ENCODE measurements around the gene FAM227B. TPM values are rescaled to one million over a fixed set of nuclear protein-coding genes. Genes with fewer than 3 reads are reported as not detected.
"Not testable (repeated sequence)": the region's sequence is repeated elsewhere in the genome, so short reads cannot be mapped to it uniquely, and the experiment has no call there.

The FAM227B gene
- total RNA-seq, 6 experiments from 2014 or later: 4.3 to 7.5 (median 5.7) TPM

DNA sequence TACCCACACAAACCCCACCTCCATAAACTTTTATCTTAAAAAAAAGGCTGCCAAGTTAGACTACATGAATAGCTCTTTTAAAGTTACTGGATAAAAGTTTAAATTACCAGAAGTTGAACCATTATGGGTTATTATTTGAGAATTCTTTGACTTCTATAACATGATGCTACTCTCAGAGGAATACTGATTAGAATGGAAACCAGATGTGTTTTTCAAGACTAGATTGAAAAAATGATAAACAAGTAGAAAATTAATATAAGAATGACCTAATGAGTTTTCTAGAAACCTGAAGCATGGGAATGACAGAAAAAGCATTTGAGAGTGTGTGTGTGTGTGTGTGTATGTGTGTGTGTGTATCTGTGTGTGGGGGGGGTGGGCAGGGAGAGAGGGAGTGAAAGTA is 210.0 kb downstream of the FAM227B start:
- Mint-ChIP-seq H3K27me3 (ENCODE audit: insufficient read depth) (no peaks in the 10 kb centered on the region; the same call in 1 of the 2 replicates), H3K36me3 (ENCODE audit: low read depth) (peaks cover 11% of the 10 kb centered on the region), H3K9me3 (no peaks in the 10 kb centered on the region), H3K4me1 (ENCODE audit: low read depth) (peaks cover 34% of the 10 kb centered on the region), H3K27ac (no peak overlapping the region), H3K4me3 (no peak overlapping the region)
- TF ChIP-seq, protein P1, sequence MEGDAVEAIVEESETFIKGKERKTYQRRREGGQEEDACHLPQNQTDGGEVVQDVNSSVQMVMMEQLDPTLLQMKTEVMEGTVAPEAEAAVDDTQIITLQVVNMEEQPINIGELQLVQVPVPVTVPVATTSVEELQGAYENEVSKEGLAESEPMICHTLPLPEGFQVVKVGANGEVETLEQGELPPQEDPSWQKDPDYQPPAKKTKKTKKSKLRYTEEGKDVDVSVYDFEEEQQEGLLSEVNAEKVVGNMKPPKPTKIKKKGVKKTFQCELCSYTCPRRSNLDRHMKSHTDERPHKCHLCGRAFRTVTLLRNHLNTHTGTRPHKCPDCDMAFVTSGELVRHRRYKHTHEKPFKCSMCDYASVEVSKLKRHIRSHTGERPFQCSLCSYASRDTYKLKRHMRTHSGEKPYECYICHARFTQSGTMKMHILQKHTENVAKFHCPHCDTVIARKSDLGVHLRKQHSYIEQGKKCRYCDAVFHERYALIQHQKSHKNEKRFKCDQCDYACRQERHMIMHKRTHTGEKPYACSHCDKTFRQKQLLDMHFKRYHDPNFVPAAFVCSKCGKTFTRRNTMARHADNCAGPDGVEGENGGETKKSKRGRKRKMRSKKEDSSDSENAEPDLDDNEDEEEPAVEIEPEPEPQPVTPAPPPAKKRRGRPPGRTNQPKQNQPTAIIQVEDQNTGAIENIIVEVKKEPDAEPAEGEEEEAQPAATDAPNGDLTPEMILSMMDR (IDR thresholded peaks at IDR 0.05): no peak
- DNase-seq: no peak

DNA sequence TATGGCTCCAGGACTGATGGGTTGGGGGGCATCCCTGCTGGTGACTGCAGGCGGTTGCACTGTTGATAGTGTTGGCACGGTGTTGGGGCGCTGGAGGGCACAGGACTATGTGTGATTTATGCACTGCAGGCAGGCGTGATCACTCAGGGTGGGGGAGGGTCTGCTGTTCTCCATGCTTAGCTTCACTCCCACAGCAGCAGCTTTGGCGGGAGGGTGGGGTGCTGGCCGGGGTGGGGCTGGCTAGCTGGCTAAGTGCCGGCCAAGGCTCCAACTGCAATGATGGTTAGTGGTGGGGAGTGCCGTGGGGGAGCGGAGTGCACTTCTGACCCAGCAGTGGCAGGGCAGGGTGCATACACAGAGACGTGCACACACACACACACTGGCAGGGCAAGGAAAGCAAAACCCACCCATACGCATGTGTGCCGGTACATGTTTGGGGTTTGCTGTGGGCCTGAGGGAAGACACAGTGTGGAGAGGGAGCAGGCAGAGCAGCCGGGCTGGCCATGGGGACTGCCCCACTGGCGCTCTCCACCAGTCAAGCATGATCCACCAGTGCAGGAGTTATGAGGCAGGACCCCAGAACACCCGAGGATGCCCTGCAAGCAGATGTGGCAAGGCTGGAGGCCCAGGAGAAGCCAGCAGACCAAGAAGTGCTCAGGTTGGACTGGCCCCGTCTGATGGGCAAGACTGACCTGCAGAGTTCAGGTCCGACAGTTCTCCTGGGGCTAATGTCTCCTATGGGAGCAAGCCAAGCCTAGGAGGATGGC is 214.1 kb downstream of the FAM227B start:
- H3K27ac Mint-ChIP-seq: no peak overlapping the region
- H3K4me1 Mint-ChIP-seq (ENCODE audit: low read depth): peaks cover 19% of the 10 kb centered on the region
- TF ChIP-seq, protein P1 (IDR thresholded peaks at IDR 0.05): no peak
- no peaks in the 10 kb centered on the region; the same call in 1 of the 2 replicates for H3K36me3 Mint-ChIP-seq (ENCODE audit: low read depth)
- no peaks in the 10 kb centered on the region; the same call in 1 of the 2 replicates for H3K27me3 Mint-ChIP-seq (ENCODE audit: insufficient read depth)
- no peaks in the 10 kb centered on the region for H3K9me3 Mint-ChIP-seq
- DNase-seq: no peak
- no peak overlapping the region for H3K4me3 Mint-ChIP-seq

DNA sequence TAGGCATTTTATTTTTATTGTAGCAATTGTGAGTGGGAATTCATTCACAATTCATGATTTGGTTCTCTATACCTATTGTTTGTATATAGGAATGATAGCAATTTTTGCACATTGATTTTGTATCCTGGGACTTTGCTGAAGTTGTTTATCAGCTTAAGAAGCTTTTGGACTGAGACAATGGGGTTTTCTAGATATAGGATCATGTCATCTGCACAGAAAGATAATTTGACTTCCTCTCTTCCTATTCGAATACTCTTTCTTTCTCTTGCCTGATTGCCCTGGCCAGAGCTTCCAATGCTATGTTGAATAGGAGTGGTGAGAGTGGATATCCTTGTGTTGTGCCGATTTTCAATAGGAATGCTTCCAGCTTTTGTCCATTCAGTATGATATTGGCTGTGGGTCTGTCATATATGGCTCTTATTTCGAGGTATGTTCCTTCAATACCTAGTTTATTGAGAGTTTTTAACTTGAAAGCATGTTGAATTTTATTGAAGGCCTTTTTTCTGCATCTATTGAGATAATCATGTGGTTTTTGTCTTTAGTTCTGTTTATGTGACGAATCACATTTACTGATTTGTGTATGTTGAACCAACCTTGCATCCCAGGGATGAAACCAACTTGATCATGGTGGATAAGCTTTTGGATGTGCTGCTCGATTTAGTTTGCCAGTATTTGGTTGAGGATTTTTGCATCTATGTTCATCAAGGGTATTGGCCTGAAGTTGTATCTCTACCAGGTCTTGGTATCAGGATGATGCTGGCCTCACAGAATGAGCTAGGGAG is 217.9 kb downstream of the FAM227B start:
- not testable (repeated sequence) for H3K27me3 Mint-ChIP-seq (ENCODE audit: insufficient read depth); H3K36me3 Mint-ChIP-seq (ENCODE audit: low read depth); H3K27ac Mint-ChIP-seq; DNase-seq; H3K4me3 Mint-ChIP-seq; H3K4me1 Mint-ChIP-seq (ENCODE audit: low read depth); H3K9me3 Mint-ChIP-seq

- H3K4me1 Mint-ChIP-seq (ENCODE audit: low read depth): peaks cover 18% of the 10 kb centered on the region
- no peaks in the 10 kb centered on the region for H3K9me3 Mint-ChIP-seq
- TF ChIP-seq, protein P1 (IDR thresholded peaks at IDR 0.05): no peak
- no peak overlapping the region for H3K4me3 Mint-ChIP-seq
- no peaks in the 10 kb centered on the region for H3K27me3 Mint-ChIP-seq (ENCODE audit: insufficient read depth)
- H3K36me3 Mint-ChIP-seq (ENCODE audit: low read depth): no peaks in the 10 kb centered on the region
- no peak overlapping the region for H3K27ac Mint-ChIP-seq
- DNase-seq: no peak
Observed at GRCh38 chr15:49387471-49387870, 233.1 kb downstream of the FAM227B start.

DNA sequence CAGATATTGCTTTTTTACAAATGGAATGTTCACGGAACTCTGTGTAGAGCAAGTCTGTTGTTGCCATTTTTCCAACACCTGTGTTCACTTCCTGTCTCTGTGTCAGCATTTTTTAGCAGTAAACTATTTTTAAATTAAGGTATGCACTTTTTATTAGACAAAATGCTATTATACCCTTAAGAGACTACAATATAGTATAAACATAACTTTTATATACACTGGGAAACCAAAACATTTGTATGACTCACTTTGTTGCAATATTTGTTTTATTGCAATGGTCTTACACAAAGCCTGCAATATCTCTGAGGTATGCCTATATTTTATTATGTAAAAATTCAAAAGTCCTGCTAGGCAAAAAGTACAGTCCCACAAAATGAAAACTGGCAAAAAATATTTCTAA is 237.4 kb downstream of the FAM227B start:
- TF ChIP-seq, protein P1 (IDR thresholded peaks at IDR 0.05): no peak
- Mint-ChIP-seq H3K4me1 (ENCODE audit: low read depth) (peaks cover 20% of the 10 kb centered on the region), H3K36me3 (ENCODE audit: low read depth) (no peaks in the 10 kb centered on the region), H3K4me3 (no peak overlapping the region), H3K9me3 (no peaks in the 10 kb centered on the region), H3K27me3 (ENCODE audit: insufficient read depth) (no peaks in the 10 kb centered on the region), H3K27ac (no peak overlapping the region)
- DNase-seq: peak; percentile 19

DNA sequence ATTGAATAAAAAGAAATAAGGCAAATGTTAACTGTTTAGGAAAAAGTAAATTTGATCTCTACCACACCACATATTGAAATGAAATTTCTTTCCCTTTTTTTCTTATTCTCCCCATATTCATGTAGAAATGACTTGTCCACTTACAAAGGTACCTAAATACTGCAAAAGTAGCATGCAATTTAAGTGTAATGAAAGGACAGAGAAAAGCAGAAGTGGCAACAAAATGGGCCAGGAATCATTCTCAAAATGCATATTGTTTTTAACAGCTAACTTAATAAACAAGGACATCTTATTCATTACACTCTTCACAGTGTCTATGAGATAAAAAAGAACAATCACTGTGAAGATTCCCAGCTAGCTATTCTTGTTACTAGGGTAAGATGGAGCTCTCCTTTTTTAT is 238.2 kb downstream of the FAM227B start:
- Mint-ChIP-seq H3K36me3 (ENCODE audit: low read depth) (no peaks in the 10 kb centered on the region), H3K9me3 (no peaks in the 10 kb centered on the region), H3K4me1 (ENCODE audit: low read depth) (peaks cover 20% of the 10 kb centered on the region), H3K27me3 (ENCODE audit: insufficient read depth) (no peaks in the 10 kb centered on the region), H3K4me3 (no peak overlapping the region), H3K27ac (no peak overlapping the region)
- no peak for DNase-seq
- TF ChIP-seq, protein P1 (IDR thresholded peaks at IDR 0.05): no peak

All from HFFc6 (cell line).